Heart right ventricle (tissue), 16 donors: ENCODE measurements around the gene NDEL1. TPM values are rescaled to one million over a fixed set of nuclear protein-coding genes. Genes with fewer than 3 reads are reported as not detected.
A peak's percentile ranks its signal among the peaks of the same experiment; 100 is the strongest.

Source experiments
- ATAC-seq, 8 donors: fragments of 200-7000 bp; cut with Tn5 transposase; one replicate each; pipeline ENCODE4 v1.9.1; 2020; ENCODE audit warnings: mild to moderate bottlenecking in 8 of 8, moderate library complexity in 8 of 8, moderate number of reproducible peaks in 1 of 8
- DNase-seq, 2 donors: peaks; one replicate each; pipeline ENCODE4 v3.0.0-alpha.2; 2020
- H3K27ac ChIP-seq, 10 donors: fragments of 200-600 bp; sonication (generic) in 2 of 10; one replicate each; pipeline versions ENCODE4 v1.5.0 to v1.8.0; 2020 to 2022; ENCODE audit warnings: mild to moderate bottlenecking in 3 of 10
- H3K27me3 ChIP-seq, 7 donors: fragments of 200-600 bp; one replicate each; pipeline ENCODE4 v1.8.0; 2021 to 2022; ENCODE audit warnings: mild to moderate bottlenecking in 2 of 7
- H3K36me3 ChIP-seq, 9 donors: fragments of 200-600 bp; sonication (generic) in 1 of 9; one replicate each; pipeline versions ENCODE4 v1.5.0 to v1.8.0; 2020 to 2022; ENCODE audit warnings: mild to moderate bottlenecking in 2 of 9
- H3K4me1 ChIP-seq, 9 donors: fragments of 200-600 bp; sonication (generic) in 1 of 9; one replicate each; pipeline versions ENCODE4 v1.5.0 to v1.8.0; 2020 to 2022; ENCODE audit warnings: mild to moderate bottlenecking in 4 of 9
- H3K4me3 ChIP-seq, 10 donors: fragments of 200-600 bp; sonication (generic) in 2 of 10; one replicate each; pipeline versions ENCODE4 v1.5.0 to v1.8.0; 2020 to 2022; ENCODE audit warnings: mild to moderate bottlenecking in 7 of 10, moderate library complexity in 2 of 10
- H3K9me3 ChIP-seq, 11 donors: fragments of 200-600 bp in 10 of 11; sonication (generic) in 2 of 11; one replicate each; pipeline versions ENCODE4 v1.5.0 to v1.8.0; 2013 to 2022; ENCODE audit warnings: mild to moderate bottlenecking in 2 of 11, control low read depth in 1 of 11, moderate library complexity in 1 of 11
- WGBS, 2 donors: extraction: QIAGEN DNeasy Blood & Tissue Kit; methylation state at CpG; one replicate each; pipeline ENCODE4 v1.1.7; 2013; ENCODE audit warnings: inconsistent platforms in 1 of 2; 5-methylcytosine and 5-hydroxymethylcytosine counted together
- intact Hi-C, 10 donors: fragments of 100-400 bp; cut with DNase I; formaldehyde crosslinking; loops; one replicate each; pipeline versions ENCODE4 v1.11.1 to v1.14.2; 2022
- polyA plus RNA-seq, 2 donors: library from polyadenylated mRNA; stranded (reverse); fragments of 200-250 nt; gene quantifications; one replicate each; pipeline ENCODE4 v1.2.3, GENCODE V29; 2013
- total RNA-seq, 10 donors: library from RNA; stranded (reverse); fragmentation: NEBNext Ultra II Directional in 3 of 10; extraction: Animal tissue kit (Norgen Biotek cat#: 25700) in 3 of 10; gene quantifications; one replicate each; pipeline versions ENCODE4 v1.2.1 to v1.2.4, GENCODE V29; 2021 to 2023
- TF ChIP-seq, protein P1 (sequence below), 9 donors: fragments of 200-600 bp; sonication (generic) in 2 of 9; IDR thresholded peaks; one replicate each; pipeline versions ENCODE4 v1.5.0 to v1.8.0; 2021 to 2022; ENCODE audit warnings: antibody characterized with exemption in 9 of 9, mild to moderate bottlenecking in 5 of 9, moderate library complexity in 1 of 9
- donor health status: Arrhythmogenic right ventricular cardiomyopathy.
- donor health status: ischemic (EF 13 %, LVEDD 7.1; RV severe dilation, severe dysfunction).
- donor health status: healthy with polysubstance abuse.
- donor health status: DM: no; HTN: yes; CAD: no.
- donor health status: DM: no; HTN: no; CAD: no.
- donor health status: ischemic (EF 25% LVEDD 6.9; RV normal size, moderate dysfunction).
- donor health status: ischemic (EF 25% LVEDD 5.7; RV mildly dilated, moderate dysfunction).
- donor health status: healthy.
- donor health status: DM: yes; HTN: yes; CAD: no.
- donor health status: Ischemic cardiomyopathy.
- donor health status: ischemic (EF 35%, LVEDD 5.7; RV mildly dilated, moderate dysfunction).
- donor health status: nonischemic (EF 11% LVEDD 7.7; RV severe dilation, severe dysfunction).
- donor health status: DM: yes; HTN: yes; CAD: no.
- donor health status: PGD.
- donor health status: ischemic (EF 29% LVEDD 5.4; RV normal size, mild dysfunction).
- donor health status: nonischemic (EF 23%, LVEDD 6.1; RV moderate dilation, normal function).

NDEL1 gene
- total and polyA plus RNA-seq, 12 donors = 21.2 to 37.0 (median 26.9) TPM

DNA sequence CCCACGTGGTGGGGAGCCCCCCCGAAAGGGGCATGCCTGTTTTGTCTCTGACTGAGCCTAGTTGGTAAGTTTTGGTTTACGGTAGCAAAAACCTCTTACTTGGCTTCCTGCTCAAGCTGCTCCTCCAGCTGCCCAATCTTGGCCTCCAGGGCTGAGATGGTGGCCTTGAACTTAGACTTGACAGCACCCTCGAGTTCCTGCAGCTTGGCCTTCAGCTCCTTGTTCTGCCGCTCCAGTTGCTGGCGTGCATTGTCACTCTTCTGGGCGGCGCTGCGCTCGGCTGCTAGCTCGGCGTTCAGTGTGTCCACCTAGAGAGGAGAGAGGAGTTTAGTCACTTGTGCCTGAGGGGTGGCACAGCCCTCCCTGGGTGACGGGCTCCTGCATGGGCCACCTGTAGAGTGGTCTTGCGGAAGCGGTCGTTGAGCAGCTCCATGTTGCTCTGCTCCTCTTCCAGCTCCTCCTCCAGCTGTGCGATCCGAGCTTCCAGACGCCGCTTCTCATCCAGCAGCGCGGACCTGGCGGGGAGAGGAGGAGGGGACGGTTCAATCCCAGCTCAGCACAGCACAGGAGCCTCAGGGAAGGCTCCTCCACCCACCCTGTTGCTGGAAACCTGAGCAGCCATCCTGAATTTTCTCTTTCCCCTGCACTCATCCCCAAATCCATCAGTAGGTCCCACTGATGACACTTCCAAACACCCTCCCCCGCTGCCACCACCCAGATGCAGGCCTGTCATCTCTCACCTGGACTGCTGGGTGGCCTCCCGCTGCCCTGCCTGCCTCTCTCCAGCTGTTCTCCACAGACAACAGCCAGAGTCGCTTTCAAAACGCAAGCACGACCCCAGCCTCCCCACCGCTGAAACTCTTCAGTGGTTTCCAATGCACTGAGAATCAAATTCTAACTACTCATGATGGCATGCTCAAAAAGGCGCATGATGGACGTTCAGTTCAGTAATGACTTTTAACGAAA is 44.6 kb downstream of the NDEL1 start:
- H3K36me3 ChIP-seq = peaks cover 0 to 100% (median 72%) of the 10 kb centered on the region in 9 donors
- 84 to 91% methylated on average over 33 of the region's 33 CpGs for WGBS, 2 donors
- H3K9me3 ChIP-seq = peaks cover 0 to 16% (median 0%) of the 10 kb centered on the region in 11 donors
- peak overlapping the region in 6 of 10 donors; percentile 20 to 56 (median 42) for H3K27ac ChIP-seq
- DNase-seq (no peak), ATAC-seq (peak in 1 of 8 donors; percentile 3)
- no peak overlapping the region for H3K4me3 ChIP-seq
- no peaks in the 10 kb centered on the region for H3K27me3 ChIP-seq
- peaks cover 0 to 17% (median 9%) of the 10 kb centered on the region in 9 donors for H3K4me1 ChIP-seq
- TF ChIP-seq, protein P1, sequence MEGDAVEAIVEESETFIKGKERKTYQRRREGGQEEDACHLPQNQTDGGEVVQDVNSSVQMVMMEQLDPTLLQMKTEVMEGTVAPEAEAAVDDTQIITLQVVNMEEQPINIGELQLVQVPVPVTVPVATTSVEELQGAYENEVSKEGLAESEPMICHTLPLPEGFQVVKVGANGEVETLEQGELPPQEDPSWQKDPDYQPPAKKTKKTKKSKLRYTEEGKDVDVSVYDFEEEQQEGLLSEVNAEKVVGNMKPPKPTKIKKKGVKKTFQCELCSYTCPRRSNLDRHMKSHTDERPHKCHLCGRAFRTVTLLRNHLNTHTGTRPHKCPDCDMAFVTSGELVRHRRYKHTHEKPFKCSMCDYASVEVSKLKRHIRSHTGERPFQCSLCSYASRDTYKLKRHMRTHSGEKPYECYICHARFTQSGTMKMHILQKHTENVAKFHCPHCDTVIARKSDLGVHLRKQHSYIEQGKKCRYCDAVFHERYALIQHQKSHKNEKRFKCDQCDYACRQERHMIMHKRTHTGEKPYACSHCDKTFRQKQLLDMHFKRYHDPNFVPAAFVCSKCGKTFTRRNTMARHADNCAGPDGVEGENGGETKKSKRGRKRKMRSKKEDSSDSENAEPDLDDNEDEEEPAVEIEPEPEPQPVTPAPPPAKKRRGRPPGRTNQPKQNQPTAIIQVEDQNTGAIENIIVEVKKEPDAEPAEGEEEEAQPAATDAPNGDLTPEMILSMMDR (IDR thresholded peaks at IDR 0.05) = no peak
- intact Hi-C loops = no loop called here

DNA sequence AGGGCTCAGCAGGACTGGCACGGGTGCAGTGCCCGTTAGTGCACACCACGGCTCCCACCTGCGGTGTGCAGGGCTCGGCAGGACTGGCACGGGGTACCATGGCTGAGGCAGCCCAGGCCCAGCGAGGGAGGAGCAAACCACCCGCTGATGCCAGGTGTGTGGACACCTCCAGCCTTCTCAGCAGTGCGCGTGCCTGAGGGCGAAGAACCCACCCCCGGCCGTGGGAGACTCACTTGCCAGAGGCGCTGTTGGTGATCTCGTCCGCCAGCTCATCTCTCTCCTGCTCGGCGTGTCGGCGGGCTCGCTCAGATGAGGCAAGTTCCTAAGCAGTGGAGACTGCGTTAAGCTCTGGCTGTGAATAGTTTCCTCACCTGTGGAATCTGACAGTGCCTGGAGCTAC is 45.4 kb downstream of the NDEL1 start:
- intact Hi-C loops = no loop called here
- DNase-seq = no peak
- Histone ChIP-seq H3K36me3 (peaks cover 0 to 100% (median 68%) of the 10 kb centered on the region in 9 donors), H3K4me1 (peaks cover 0 to 17% (median 9%) of the 10 kb centered on the region in 9 donors), H3K27ac (no peak overlapping the region), H3K27me3 (no peaks in the 10 kb centered on the region), H3K4me3 (no peak overlapping the region), H3K9me3 (peaks cover 0 to 16% (median 0%) of the 10 kb centered on the region in 11 donors)
- 93 to 97% methylated on average over 18 to 20 of the region's 22 CpGs for WGBS, 2 donors
- TF ChIP-seq, protein P1 (IDR thresholded peaks at IDR 0.05) = no peak
- ATAC-seq = no peak

DNA sequence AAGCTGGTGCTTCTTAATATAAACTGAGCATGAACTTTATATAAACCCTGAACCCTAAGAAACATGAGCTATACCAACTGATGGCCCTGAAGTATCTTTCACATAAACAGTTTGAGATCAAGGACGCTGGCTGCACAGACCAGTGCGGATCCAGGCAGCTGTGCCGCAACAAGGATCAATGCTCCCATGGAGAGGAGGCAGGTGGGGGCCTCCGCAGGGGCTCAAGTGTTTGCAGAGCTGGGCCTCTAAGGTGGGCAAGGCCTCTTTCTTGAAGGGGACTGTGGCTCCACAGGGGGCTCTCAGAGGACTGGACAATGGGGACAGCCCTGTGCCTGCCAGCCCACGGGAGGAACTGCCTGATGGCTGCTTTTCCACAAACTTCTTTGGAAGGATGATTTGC is 46.0 kb downstream of the NDEL1 start:
- Histone ChIP-seq H3K27ac (no peak overlapping the region), H3K4me1 (peaks cover 0 to 17% (median 9%) of the 10 kb centered on the region in 9 donors), H3K9me3 (peaks cover 0 to 16% (median 0%) of the 10 kb centered on the region in 11 donors), H3K27me3 (no peaks in the 10 kb centered on the region), H3K36me3 (peaks cover 0 to 100% (median 62%) of the 10 kb centered on the region in 9 donors), H3K4me3 (no peak overlapping the region)
- WGBS, 2 donors = 92 to 95% methylated on average over 5 of the region's 5 CpGs
- intact Hi-C loops = no loop called here
- ATAC-seq (no peak), DNase-seq (no peak)
- TF ChIP-seq, protein P1 (IDR thresholded peaks at IDR 0.05) = no peak

DNA sequence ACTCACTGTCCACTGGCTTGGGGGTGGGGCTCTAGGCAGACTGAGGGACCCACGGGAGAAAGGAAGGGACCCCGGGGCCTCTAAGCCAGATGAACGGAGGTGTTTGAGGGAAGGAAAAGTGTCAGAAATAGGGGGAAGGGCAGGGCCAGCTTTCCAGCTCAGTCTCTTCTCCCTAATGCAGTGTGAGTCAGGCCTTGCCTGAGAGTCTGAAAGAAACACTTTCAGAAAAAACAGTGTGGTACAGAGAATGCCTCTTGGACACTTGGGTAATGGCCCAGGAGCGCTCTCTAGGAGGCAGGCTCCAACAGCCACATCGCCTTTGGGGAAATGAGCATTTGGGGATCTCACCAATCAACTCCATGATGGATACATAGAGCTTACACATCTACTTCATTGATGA is 46.9 kb downstream of the NDEL1 start:
- TF ChIP-seq, protein P1 (IDR thresholded peaks at IDR 0.05) = no peak
- Histone ChIP-seq H3K9me3 (peaks cover 0 to 16% (median 0%) of the 10 kb centered on the region in 11 donors), H3K4me3 (no peak overlapping the region), H3K4me1 (peaks cover 0 to 17% (median 9%) of the 10 kb centered on the region in 9 donors), H3K36me3 (peaks cover 0 to 100% (median 64%) of the 10 kb centered on the region in 9 donors), H3K27ac (peak overlapping the region in 1 of 10 donors; percentile 10), H3K27me3 (no peaks in the 10 kb centered on the region)
- ATAC-seq (no peak), DNase-seq (no peak)
- 71 to 77% methylated on average over 5 of the region's 5 CpGs for WGBS, 2 donors
- intact Hi-C loops = no loop called here
